ENCODE measurements around the gene PLCB2.

DNA sequence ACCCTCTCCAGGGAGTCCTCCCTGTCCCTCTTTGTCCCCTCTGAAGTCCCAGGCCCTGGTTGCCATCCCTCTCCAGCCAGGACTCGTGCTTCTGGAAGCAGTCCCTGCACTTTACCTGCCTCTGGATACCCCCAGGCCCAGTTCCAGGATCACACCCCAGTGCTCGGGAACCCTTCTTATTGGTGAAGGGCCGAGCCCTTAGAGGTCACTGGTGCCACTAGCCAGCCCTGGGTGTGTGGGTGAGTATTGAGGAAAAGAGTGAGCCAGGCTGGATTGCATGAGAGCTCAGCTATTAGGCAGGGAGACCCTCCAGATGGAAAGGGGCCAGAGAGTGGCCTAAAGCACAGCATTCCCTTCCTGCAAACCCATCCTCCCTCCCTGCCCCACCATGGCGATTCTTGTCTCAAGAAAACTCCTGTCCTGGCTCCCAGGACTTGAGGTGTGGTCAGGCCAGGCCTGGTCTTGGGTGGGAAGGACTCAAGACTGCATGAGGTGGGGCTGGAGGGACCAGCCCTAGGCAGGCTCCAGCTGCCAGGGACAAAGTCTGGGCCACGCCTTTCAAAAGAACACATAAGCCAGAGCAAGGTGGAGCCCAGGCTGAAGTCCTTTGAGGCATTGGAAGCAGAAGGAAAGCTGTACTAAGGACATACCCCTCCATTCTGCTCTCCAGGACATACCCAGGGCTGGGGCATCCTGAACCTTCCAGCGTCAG, 38.3 kb upstream of the PLCB2 start:
- TF ChIP-seq SUZ12 (IDR thresholded peaks at IDR 0.05; ENCODE audit: extremely low read depth, insufficient read depth, insufficient read length), result no peak
- no peak for TF ChIP-seq ZNF274 (IDR thresholded peaks at IDR 0.05; ENCODE audit: low read depth, low read length)
